HepG2 (cell line): ENCODE measurements around the gene NLE1. TPM values are rescaled to one million over a fixed set of nuclear protein-coding genes. Genes with fewer than 3 reads are reported as not detected.

Experiments
- CHCHD3 ChIP-seq: sonication (generic); formaldehyde crosslinking; IDR thresholded peaks from 2 replicates; pipeline ENCODE4 v1.8.0; 2022; ENCODE audit warnings: mild to moderate bottlenecking, missing genetic modification reagents, moderate library complexity
- ELF1 ChIP-seq: sonication (generic); formaldehyde crosslinking; IDR thresholded peaks from 2 replicates; pipeline ENCODE4 v1.4.0; 2020; ENCODE audit warnings: missing genetic modification reagents
- GRHL1 ChIP-seq: sonication (generic); formaldehyde crosslinking; conservative IDR thresholded peaks from 2 replicates; pipeline ENCODE4 v1.8.0; 2022; ENCODE audit warnings: missing genetic modification reagents
- NFIC ChIP-seq: IDR thresholded peaks from 2 replicates; pipeline ENCODE4 v1.6.1; 2012; ENCODE audit warnings: mild to moderate bottlenecking, low read length, inconsistent platforms
- PATZ1 ChIP-seq: sonication (generic); formaldehyde crosslinking; IDR thresholded peaks from 2 replicates; pipeline ENCODE4 v1.4.0; 2020; ENCODE audit warnings: missing genetic modification reagents
- RFX3 ChIP-seq: IDR thresholded peaks from 2 replicates; pipeline ENCODE4 v1.6.1; 2016; ENCODE audit warnings: missing biosample characterization, missing genetic modification reagents
- SIX4 ChIP-seq: sonication (generic); formaldehyde crosslinking; IDR thresholded peaks from 2 replicates; pipeline ENCODE4 v1.4.0; 2020; ENCODE audit warnings: missing genetic modification reagents
- SNRNP70 ChIP-seq: fragments of 200-400 bp; formaldehyde crosslinking; IDR thresholded peaks from 2 replicates; pipeline ENCODE4 v1.6.1; 2017; ENCODE audit warnings: mild to moderate bottlenecking, low read depth, low read length, moderate library complexity
- TERF1 ChIP-seq: sonication (generic); formaldehyde crosslinking; IDR thresholded peaks from 2 replicates; pipeline ENCODE4 v1.8.0; 2022; ENCODE audit warnings: mild to moderate bottlenecking, missing genetic modification reagents, moderate library complexity
- ZNF317 ChIP-seq: sonication (generic); formaldehyde crosslinking; IDR thresholded peaks from 2 replicates; pipeline ENCODE4 v1.5.0; 2020; ENCODE audit warnings: mild to moderate bottlenecking, missing genetic modification reagents
- ZNF558 ChIP-seq: sonication (generic); formaldehyde crosslinking; IDR thresholded peaks from 2 replicates; pipeline ENCODE4 v1.9.0; 2022; ENCODE audit warnings: mild to moderate bottlenecking, missing genetic modification reagents, borderline replicate concordance
- ZNF577 ChIP-seq: sonication (generic); formaldehyde crosslinking; IDR thresholded peaks from 2 replicates; pipeline ENCODE4 v1.4.0; 2020; ENCODE audit warnings: mild to moderate bottlenecking, low read depth, missing genetic modification reagents, borderline replicate concordance
- ZNF646 ChIP-seq: sonication (generic); formaldehyde crosslinking; IDR thresholded peaks from 2 replicates; pipeline ENCODE4 v1.9.0; 2021; ENCODE audit warnings: mild to moderate bottlenecking, missing genetic modification reagents
- ZNF704 ChIP-seq: sonication (generic); formaldehyde crosslinking; IDR thresholded peaks from 2 replicates; pipeline ENCODE4 v1.8.1; 2023; ENCODE audit warnings: mild to moderate bottlenecking, inconsistent platforms, moderate library complexity, missing genetic modification reagents, borderline replicate concordance
- ZNF749 ChIP-seq: sonication (generic); formaldehyde crosslinking; IDR thresholded peaks from 2 replicates; pipeline ENCODE4 v1.8.0; 2022; ENCODE audit warnings: mild to moderate bottlenecking, missing genetic modification reagents, moderate library complexity, borderline replicate concordance
- polyA plus RNA-seq, 8 experiments: library from polyadenylated mRNA; depleted of rRNA in 3 of 8; stranded (reverse) in 7 of 8; unstranded in 1 of 8; fragments of >200 nt; fragmentation: Illumina TruSeq in 4 of 8; extraction: Trizol in 4 of 8; gene quantifications; 2 replicates each; pipeline versions ENCODE4 v1.2.1 to v1.2.3, GENCODE V29; 2011 to 2016; ENCODE audit warnings: low read depth in 4 of 8, missing spikeins in 1 of 8, mixed read lengths in 1 of 8; ENCODE audit not compliant: insufficient read depth in 1 of 8
- total RNA-seq, 5 experiments: library from RNA; depleted of rRNA; stranded (reverse); fragments of >200 nt; fragmentation: Illumina TruSeq; extraction: Trizol; gene quantifications; 2 replicates each; pipeline ENCODE4 v1.2.3, GENCODE V29; 2016; ENCODE audit warnings: low read depth in 1 of 5

NLE1 gene
- total and polyA plus RNA-seq, 2 of the 13 experiments (the other 11 are each of a cell fraction or from before 2014, with no cell fraction given), result 20.3 to 34.5 TPM

- TF ChIP-seq SIX4 (CRISPR knock-in tag) (no peak; the same call in none of the 2 replicates), GRHL1 (CRISPR knock-in tag) (no peak), ZNF577 (CRISPR knock-in tag) (no peak), CHCHD3 (CRISPR knock-in tag) (peak; percentile 81), ZNF317 (CRISPR knock-in tag) (peak; percentile 66; the same call in 1 of the 2 replicates), TERF1 (CRISPR knock-in tag) (no peak), ZNF558 (CRISPR knock-in tag) (0 out of 2 replicates have a peak, but pooled peaks have one; percentile 58), RFX3 (CRISPR knock-in tag) (no peak), NFIC (no peak), ZNF646 (CRISPR knock-in tag) (no peak), PATZ1 (CRISPR knock-in tag) (peak; percentile 71), ZNF749 (peak; percentile 74), ZNF704 (CRISPR knock-in tag) (no peak), SNRNP70 (no peak), ELF1 (CRISPR knock-in tag) (peak; percentile 70; the same call in 1 of the 2 replicates)
Observed at GRCh38 chr17:35141681-35142466, at the start of gene NLE1 (continued).
